AG04450 (cell line): ENCODE measurements around the gene LARP7. TPM values are rescaled to one million over a fixed set of nuclear protein-coding genes. Genes with fewer than 3 reads are reported as not detected.
"Not testable (repeated sequence)": the region's sequence is repeated elsewhere in the genome, so short reads cannot be mapped to it uniquely, and the experiment has no call there.

Source experiments
- CTCF ChIA-PET: fragments of 300-600, 350-600 bp; formaldehyde crosslinking; extraction: SDS; loops from one replicate; lab custom pipeline; 2022; ENCODE audit warnings: antibody characterized with exemption, inconsistent platforms; lab: Charles Lee
- POLR2A ChIA-PET: fragments of 350-600 bp; formaldehyde crosslinking; extraction: SDS; loops from one replicate; lab custom pipeline; 2021; ENCODE audit warnings: antibody characterized with exemption, inconsistent platforms; lab: Yijun Ruan, JAX
- DNase-seq: peaks from one replicate; pipeline ENCODE4 v3.0.0-alpha.2; 2011; ENCODE audit warnings: low read depth, low spot score
- H3K27ac ChIP-seq: one replicate; pipeline ENCODE4 v1.5.1; 2012; ENCODE audit warnings: low read depth, low read length, control low read depth
- H3K27me3 ChIP-seq: one replicate; pipeline ENCODE4 v1.6.0; 2012; ENCODE audit warnings: low read length; ENCODE audit not compliant: control insufficient read depth, insufficient read depth
- H3K4me3 ChIP-seq: 2 replicates; pipeline ENCODE4 v1.5.1; 2011; ENCODE audit warnings: mild to moderate bottlenecking, low read depth, low read length, control low read depth
- H3K9me3 ChIP-seq: 2 replicates; pipeline ENCODE4 v1.5.1; 2012; ENCODE audit warnings: low read length; ENCODE audit not compliant: control insufficient read depth, insufficient read depth
- polyA plus RNA-seq: library from polyadenylated mRNA; depleted of rRNA; stranded (reverse); fragments of >200 nt; gene quantifications from 2 replicates; pipeline ENCODE4 v1.2.3, GENCODE V29; 2011; rRNA removed
- small RNA-seq: library from RNA; depleted of rRNA; stranded (forward); fragments of <200 nt; gene quantifications from one replicate; pipeline ENCODE3, GENCODE V24; 2012; ENCODE audit warnings: low read depth; ENCODE audit not compliant: insufficient read length
- TF ChIP-seq, protein P1 (sequence below): IDR thresholded peaks from 2 replicates; pipeline ENCODE4 v1.5.1; 2011; ENCODE audit warnings: low read depth, low read length, control low read depth, inconsistent platforms

The LARP7 gene
- polyA plus RNA-seq, 1 experiment = 44.2 TPM

DNA sequence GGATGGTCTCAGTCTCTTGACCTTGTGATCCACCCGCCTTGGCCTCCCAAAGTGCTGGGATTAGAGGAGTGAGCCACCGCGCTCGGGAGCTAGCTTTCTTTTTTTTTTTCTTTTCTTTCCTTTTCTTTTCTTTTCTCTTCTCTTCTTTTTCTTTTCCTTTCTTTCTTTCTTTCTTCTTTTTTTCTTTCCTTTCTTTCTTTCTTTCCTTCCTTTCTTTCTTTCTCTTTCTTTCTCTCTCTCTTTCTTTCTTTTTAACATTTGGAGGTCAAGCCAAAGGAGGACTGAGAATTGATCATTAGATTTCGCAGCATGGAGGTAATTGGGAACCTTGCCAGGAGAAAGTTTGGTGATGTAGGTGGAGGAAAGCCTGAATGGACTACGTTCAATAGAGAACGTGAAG is 67.4 kb downstream of the LARP7 start:
- TF ChIP-seq, protein P1, sequence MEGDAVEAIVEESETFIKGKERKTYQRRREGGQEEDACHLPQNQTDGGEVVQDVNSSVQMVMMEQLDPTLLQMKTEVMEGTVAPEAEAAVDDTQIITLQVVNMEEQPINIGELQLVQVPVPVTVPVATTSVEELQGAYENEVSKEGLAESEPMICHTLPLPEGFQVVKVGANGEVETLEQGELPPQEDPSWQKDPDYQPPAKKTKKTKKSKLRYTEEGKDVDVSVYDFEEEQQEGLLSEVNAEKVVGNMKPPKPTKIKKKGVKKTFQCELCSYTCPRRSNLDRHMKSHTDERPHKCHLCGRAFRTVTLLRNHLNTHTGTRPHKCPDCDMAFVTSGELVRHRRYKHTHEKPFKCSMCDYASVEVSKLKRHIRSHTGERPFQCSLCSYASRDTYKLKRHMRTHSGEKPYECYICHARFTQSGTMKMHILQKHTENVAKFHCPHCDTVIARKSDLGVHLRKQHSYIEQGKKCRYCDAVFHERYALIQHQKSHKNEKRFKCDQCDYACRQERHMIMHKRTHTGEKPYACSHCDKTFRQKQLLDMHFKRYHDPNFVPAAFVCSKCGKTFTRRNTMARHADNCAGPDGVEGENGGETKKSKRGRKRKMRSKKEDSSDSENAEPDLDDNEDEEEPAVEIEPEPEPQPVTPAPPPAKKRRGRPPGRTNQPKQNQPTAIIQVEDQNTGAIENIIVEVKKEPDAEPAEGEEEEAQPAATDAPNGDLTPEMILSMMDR = no peak
- CTCF ChIA-PET = no interaction called here
- POLR2A ChIA-PET = no interaction called here
- DNase-seq = no peak
- H3K9me3 ChIP-seq = no peaks in the 10 kb centered on the region; the same call in 1 of the 2 replicates
- H3K27me3 ChIP-seq = peaks cover 23% of the 10 kb centered on the region
- no peak overlapping the region for H3K27ac ChIP-seq
- H3K4me3 ChIP-seq = no peak overlapping the region

DNA sequence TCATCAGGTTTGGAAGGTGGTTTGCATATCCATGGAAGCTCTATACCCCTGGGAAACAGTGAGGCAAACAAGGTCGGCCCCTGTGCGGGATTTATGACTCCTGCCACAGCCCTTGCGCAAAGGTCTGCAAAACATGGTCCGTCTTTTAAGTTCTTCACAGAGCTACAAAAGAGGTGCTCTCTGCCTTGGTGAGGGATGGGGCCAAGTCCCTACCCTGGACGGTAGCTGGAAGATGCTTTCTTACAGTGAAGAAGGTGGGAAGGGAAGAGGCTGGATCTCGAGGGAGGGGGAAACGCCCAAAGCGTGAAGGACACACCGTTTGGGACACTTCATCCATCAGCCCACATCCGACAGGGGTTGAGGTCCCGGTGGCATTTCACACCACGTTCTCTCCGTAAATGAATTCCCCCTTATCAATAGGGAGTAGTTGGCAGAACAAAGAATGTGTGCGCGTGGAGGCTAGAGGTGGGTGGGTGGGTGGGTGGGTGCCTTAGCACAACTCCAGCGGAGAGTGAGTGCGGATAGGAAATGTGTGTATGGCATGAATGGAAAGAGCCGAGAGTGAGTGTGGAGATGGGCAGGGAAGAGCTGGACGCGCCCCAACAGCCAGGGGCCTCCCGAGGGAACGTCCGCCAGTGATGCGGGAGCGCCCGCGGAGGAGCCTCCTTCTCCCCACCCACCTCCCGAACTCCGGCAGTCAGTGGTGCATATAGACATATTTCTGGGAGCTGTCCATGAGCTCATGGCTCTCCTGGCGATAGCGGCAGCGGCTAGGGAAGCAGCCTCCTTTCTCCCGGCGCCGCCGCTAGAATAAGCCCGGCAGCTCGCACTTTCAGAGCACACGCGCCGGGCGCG is 68.3 kb downstream of the LARP7 start:
- DNase-seq = peak; percentile 6
- Histone ChIP-seq H3K27me3 (peaks cover 23% of the 10 kb centered on the region), H3K9me3 (no peaks in the 10 kb centered on the region; the same call in 1 of the 2 replicates), H3K4me3 (peak overlapping the region; percentile 40), H3K27ac (no peak overlapping the region)
- TF ChIP-seq, protein P1 = no peak
- CTCF ChIA-PET = no interaction called here
- POLR2A ChIA-PET = no interaction called here

DNA sequence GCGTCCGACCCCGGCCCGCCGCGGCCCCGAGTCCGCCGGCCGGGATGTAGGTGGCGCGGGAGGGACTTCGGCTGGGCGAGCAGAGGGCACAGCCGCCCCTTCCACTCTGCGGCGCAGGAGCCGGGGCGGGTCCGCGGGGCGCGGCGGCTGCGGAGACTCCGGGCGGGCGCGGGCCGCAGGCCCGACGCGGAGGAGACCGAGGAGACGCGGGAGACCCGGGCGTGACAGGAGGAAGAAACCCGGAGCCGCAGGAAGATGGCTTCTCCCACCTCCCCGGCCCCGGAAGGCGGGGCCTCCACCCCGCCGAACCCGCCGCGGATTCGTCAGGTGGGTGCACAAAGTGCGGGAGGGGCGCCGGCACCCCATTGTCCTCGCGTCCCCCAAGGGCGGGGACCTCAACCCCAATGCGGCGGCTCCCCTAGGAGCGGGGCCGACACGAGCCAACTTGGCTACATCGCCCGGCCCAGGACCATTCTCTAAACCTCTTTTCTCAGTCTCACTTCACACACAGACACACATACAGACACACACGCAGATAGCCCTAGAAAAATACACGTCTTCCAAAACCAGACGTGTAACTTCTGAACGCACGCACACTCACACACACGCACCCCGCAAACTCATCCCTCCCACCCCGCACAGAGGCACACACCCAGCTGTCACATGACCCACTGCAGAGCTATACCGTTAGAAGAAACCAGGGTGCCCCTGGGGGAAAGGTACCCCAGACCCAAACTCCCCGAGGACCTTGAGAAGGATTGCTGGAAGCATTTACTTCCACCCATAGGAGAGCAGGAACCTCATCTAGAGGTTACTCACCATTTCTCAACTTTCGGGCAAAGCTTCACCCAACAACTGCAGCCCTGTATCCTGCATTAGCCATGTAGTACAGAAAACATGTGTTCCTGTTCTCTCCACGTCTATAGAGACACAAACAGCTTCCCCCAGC is 69.2 kb downstream of the LARP7 start:
- H3K9me3 ChIP-seq, CTCF ChIA-PET, H3K27ac ChIP-seq, DNase-seq, POLR2A ChIA-PET: not testable (repeated sequence)
- Histone ChIP-seq H3K27me3 (peaks cover 23% of the 10 kb centered on the region), H3K4me3 (peak overlapping the region; percentile 46)

DNA sequence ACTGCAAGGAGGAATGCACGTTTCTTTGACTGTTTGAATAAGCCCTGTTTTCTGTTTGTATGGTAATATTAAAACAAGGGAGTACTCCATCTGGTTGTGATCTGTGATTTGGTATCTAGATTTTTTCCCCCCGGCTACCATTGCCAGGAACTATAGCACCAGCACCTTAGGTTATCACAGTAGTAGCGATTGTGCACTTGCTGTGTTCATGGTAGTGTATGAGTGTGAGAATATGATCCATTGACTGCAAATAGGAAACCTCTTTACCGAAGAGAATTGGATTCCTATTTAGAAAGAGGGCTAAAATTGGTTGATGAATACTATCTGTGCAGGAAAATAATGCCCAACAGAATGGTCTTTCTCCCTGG is 69.9 kb downstream of the LARP7 start:
- Histone ChIP-seq H3K4me3 (no peak overlapping the region), H3K9me3 (no peaks in the 10 kb centered on the region; the same call in 1 of the 2 replicates), H3K27me3 (peaks cover 23% of the 10 kb centered on the region), H3K27ac (no peak overlapping the region)
- no peak for DNase-seq
- ChIA-PET CTCF (no interaction called here), POLR2A (no interaction called here)
- TF ChIP-seq, protein P1 = no peak

Small RNA genes within 50 kb of the gene (small RNA-seq; reads per million reads assigned to genes)
- gene MIR302A (23.7 reads per million, percentile 81 among the genes with 10 or more reads in this experiment), gene MIR302C (13.2 reads per million, percentile 74 among the genes with 10 or more reads in this experiment), gene MIR302D (3.0 reads per million, percentile 17 among the genes with 10 or more reads in this experiment), gene MIR367 (9.4 reads per million, percentile 69 among the genes with 10 or more reads in this experiment), gene WRBP1 (not detected)

Other genes with a start within 250 kb of the LARP7 start
- gene NEUROG2, start 121.0 kb upstream of the LARP7 start, polyA plus RNA-seq = not detected in 2 replicates
- 1.4 and 2.0 TPM in 2 replicates for gene ZGRF1, start 234 bp upstream of the LARP7 start, polyA plus RNA-seq